Subcutaneous adipose tissue (tissue), 4 donors: ENCODE measurements around the gene CXXC5. TPM values are rescaled to one million over a fixed set of nuclear protein-coding genes. Genes with fewer than 3 reads are reported as not detected.

ENCODE experiments used
- CTCF ChIP-seq: fragments of 450-650 bp; IDR thresholded peaks from one replicate; pipeline ENCODE4 v1.5.1; 2016; ENCODE audit warnings: low read depth, mild to moderate bottlenecking, control low read depth, antibody characterized with exemption, moderate library complexity
- total RNA-seq, 4 donors: library from RNA; depleted of rRNA; stranded (reverse); fragments of >200 nt; gene quantifications; one replicate each; pipeline ENCODE4 v1.1.0, GENCODE V29; 2016

Gene CXXC5
- total RNA-seq, 4 donors from 2014 or later = 19.1 to 68.4 (median 45.7) TPM

- TF ChIP-seq CTCF = no peak
Measured at GRCh38 chr5:139657363-139658321, 9.5 kb downstream of the CXXC5 start.

- TF ChIP-seq CTCF = no peak
Measured at GRCh38 chr5:139658501-139658927, 10.4 kb downstream of the CXXC5 start.

- TF ChIP-seq CTCF = no peak
Measured at GRCh38 chr5:139658928-139659667, 10.9 kb downstream of the CXXC5 start.

- no peak for TF ChIP-seq CTCF
Measured at GRCh38 chr5:139659695-139660101, 11.5 kb downstream of the CXXC5 start.

- no peak for TF ChIP-seq CTCF
Measured at GRCh38 chr5:139660105-139660922, 12.2 kb downstream of the CXXC5 start.

GRCh38 chr5:139660923-139661814 is 13.0 kb downstream of the CXXC5 start:
- TF ChIP-seq CTCF = no peak
